HL-60 (cell line): ENCODE data around the gene ECSCR.

ENCODE experiments used
- DNase-seq, 2 experiments: peaks; one replicate each; pipeline ENCODE4 v3.0.0-alpha.2; 2010 to 2020; ENCODE audit warnings: low read depth in 1 of 2, low spot score in 1 of 2
- H3K27ac ChIP-seq: fragments of 250-450 bp; sonication (Bioruptor Pico); replicated peaks from 2 replicates; pipeline ENCODE4 v1.5.1; 2020; ENCODE audit warnings: mild to moderate bottlenecking, moderate library complexity
- H3K27me3 ChIP-seq: fragments of 250-450 bp; sonication (Bioruptor Pico); 2 replicates; pipeline ENCODE4 v1.5.1; 2021; ENCODE audit warnings: mild to moderate bottlenecking, moderate library complexity; ENCODE audit not compliant: insufficient read depth, poor library complexity, severe bottlenecking
- H3K4me3 ChIP-seq: replicated peaks from 2 replicates; pipeline ENCODE4 v1.5.1; 2011; ENCODE audit warnings: mild to moderate bottlenecking, control low read depth, low read length; ENCODE audit not compliant: insufficient read depth
- GABPA ChIP-seq: IDR thresholded peaks from 2 replicates; pipeline ENCODE4 v1.6.1; 2012; ENCODE audit warnings: low read depth
- POLR2AphosphoS5 ChIP-seq: IDR thresholded peaks from 2 replicates; pipeline ENCODE4 v1.6.1; 2012; ENCODE audit warnings: low read depth
- SPI1 ChIP-seq: IDR thresholded peaks from 2 replicates; pipeline ENCODE4 v1.6.1; 2012; ENCODE audit warnings: low read depth, mild to moderate bottlenecking, borderline replicate concordance
- TF ChIP-seq, protein P1 (sequence below): IDR thresholded peaks from one replicate; pipeline ENCODE4 v1.5.1; 2011; ENCODE audit warnings: low read length, control low read depth, inconsistent platforms; ENCODE audit not compliant: insufficient read depth
- TF ChIP-seq, protein P2 (sequence below): IDR thresholded peaks from 2 replicates; pipeline ENCODE4 v1.6.1; 2012; ENCODE audit warnings: low read depth; ENCODE audit not compliant: insufficient replicate concordance

The ECSCR gene

DNA sequence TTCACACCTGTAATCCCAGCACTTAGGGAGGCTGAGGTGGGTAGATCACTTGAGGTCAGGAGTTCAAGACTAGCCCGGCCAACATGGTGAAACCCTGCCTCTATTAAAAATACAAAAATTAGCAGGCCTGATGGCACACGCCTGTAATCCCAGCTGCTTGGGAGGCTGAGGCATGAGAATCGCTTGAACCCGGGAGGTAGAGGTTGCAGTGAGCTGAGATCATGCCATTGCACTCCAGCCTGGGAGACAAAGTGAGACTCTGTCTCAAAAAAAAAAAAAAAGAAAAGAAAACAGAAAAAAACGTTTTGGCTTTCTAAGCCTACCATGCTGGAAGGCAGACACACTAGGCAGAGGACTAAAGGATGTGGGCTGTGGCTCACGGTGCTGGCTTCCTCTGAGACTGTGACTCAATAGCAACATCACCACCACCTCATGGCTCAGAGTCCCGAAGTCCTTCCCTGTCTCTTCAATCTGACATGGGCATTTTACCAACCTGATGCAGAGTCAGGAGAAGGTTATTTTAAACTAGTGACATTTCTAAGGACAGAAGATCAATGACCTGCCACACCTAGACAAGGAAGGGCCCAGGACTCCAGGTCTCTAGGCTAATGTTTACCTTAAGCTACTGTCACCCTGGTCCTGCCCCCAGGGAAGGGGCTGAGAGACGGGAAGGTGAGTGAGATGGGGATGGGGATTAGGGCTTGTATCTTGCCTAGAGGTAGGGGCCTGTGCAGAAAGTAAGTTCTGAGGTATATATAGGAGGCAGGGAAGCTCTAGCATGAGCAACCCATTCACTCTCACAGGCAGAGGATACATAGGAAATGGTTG, 3.7 kb downstream of the ECSCR start:
- Histone ChIP-seq H3K27me3 (no peaks in the 10 kb centered on the region), H3K4me3 (no peak overlapping the region), H3K27ac (no peak overlapping the region)
- TF ChIP-seq SPI1, result no peak
- no peak for TF ChIP-seq POLR2AphosphoS5
- TF ChIP-seq, protein P1, sequence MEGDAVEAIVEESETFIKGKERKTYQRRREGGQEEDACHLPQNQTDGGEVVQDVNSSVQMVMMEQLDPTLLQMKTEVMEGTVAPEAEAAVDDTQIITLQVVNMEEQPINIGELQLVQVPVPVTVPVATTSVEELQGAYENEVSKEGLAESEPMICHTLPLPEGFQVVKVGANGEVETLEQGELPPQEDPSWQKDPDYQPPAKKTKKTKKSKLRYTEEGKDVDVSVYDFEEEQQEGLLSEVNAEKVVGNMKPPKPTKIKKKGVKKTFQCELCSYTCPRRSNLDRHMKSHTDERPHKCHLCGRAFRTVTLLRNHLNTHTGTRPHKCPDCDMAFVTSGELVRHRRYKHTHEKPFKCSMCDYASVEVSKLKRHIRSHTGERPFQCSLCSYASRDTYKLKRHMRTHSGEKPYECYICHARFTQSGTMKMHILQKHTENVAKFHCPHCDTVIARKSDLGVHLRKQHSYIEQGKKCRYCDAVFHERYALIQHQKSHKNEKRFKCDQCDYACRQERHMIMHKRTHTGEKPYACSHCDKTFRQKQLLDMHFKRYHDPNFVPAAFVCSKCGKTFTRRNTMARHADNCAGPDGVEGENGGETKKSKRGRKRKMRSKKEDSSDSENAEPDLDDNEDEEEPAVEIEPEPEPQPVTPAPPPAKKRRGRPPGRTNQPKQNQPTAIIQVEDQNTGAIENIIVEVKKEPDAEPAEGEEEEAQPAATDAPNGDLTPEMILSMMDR, result no peak
- no peak for TF ChIP-seq GABPA
- TF ChIP-seq, protein P2, sequence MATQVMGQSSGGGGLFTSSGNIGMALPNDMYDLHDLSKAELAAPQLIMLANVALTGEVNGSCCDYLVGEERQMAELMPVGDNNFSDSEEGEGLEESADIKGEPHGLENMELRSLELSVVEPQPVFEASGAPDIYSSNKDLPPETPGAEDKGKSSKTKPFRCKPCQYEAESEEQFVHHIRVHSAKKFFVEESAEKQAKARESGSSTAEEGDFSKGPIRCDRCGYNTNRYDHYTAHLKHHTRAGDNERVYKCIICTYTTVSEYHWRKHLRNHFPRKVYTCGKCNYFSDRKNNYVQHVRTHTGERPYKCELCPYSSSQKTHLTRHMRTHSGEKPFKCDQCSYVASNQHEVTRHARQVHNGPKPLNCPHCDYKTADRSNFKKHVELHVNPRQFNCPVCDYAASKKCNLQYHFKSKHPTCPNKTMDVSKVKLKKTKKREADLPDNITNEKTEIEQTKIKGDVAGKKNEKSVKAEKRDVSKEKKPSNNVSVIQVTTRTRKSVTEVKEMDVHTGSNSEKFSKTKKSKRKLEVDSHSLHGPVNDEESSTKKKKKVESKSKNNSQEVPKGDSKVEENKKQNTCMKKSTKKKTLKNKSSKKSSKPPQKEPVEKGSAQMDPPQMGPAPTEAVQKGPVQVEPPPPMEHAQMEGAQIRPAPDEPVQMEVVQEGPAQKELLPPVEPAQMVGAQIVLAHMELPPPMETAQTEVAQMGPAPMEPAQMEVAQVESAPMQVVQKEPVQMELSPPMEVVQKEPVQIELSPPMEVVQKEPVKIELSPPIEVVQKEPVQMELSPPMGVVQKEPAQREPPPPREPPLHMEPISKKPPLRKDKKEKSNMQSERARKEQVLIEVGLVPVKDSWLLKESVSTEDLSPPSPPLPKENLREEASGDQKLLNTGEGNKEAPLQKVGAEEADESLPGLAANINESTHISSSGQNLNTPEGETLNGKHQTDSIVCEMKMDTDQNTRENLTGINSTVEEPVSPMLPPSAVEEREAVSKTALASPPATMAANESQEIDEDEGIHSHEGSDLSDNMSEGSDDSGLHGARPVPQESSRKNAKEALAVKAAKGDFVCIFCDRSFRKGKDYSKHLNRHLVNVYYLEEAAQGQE, result no peak
- DNase-seq, result peak in 1 of 2 experiments; percentile 38

DNA sequence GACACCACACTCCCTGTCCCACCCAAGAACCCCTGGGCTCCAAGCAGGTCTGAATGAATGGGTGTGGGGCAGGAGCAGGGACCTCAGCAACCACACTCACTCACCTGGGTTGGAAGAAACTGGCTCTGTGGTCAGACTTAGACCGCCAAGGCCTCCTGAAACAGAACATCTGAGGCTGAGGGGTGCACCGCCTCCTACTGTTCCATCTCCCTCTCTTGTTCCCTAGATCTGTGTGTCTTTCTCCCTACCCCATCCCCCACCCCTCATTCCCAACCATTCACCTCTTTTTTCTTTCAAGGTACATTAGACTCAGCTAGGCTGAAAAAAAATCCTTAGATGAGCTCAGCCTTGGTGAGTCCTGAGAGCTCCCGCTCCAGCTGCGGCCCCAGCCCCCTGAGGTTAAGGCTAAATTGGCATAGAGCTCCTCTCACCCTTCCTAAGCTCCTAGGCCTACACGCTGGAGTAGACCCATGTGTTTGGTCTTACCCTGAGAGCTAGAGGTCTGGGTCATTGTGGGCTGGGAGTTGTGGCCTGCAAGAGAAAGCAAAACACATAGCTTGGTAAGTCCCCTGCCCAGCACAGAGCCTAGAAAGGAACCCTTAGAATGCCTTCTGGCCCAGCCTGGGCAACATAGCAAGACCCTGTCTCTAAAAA, 4.8 kb downstream of the ECSCR start:
- no peak overlapping the region for H3K27ac ChIP-seq
- TF ChIP-seq GABPA (no peak), POLR2AphosphoS5 (no peak)
- TF ChIP-seq, protein P2, result no peak
- no peaks in the 10 kb centered on the region for H3K27me3 ChIP-seq
- H3K4me3 ChIP-seq, result no peak overlapping the region
- no peak for DNase-seq

DNA sequence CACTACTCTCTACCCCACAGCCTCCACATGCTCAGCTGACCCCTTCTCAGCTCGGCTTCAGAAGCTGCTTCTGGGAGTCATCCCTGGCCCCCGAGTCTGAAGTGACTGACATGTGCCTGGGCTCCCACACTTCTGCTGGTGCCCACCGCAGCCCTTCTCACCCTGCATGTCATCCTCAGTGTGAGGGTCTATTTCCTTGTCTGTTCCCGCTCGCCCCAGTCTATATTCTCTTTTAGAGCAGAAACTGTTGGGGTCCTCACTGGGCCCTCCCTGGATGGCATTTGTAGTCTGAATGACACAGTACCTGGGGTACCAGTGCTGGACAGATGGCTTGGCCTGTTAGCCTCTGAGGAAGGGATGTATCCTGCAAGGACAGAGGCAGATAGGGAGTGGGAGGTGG, 5.3 kb downstream of the ECSCR start:
- TF ChIP-seq, protein P1, result no peak
- TF ChIP-seq SPI1 (no peak), GABPA (no peak), POLR2AphosphoS5 (no peak)
- TF ChIP-seq, protein P2, result no peak
- Histone ChIP-seq H3K4me3 (no peak overlapping the region), H3K27ac (no peak overlapping the region), H3K27me3 (no peaks in the 10 kb centered on the region)
- DNase-seq, result no peak
